Osteoblast (primary cell): ENCODE data around the gene MCTP2. TPM values are rescaled to one million over a fixed set of nuclear protein-coding genes. Genes with fewer than 3 reads are reported as not detected.

Source experiments
- DNase-seq: peaks from one replicate; pipeline ENCODE4 v3.0.0; 2011; ENCODE audit warnings: low spot score, mixed read lengths; ENCODE audit not compliant: insufficient read length; ENCODE audit errors: missing footprints
- H2AFZ ChIP-seq: 2 replicates; pipeline ENCODE4 v1.6.0; 2011; ENCODE audit warnings: mild to moderate bottlenecking, low read length
- H3K27ac ChIP-seq: 2 replicates; pipeline ENCODE4 v1.5.1; 2011; ENCODE audit warnings: mild to moderate bottlenecking, low read depth, low read length, moderate library complexity
- H3K27me3 ChIP-seq: 2 replicates; pipeline ENCODE4 v1.6.0; 2012; ENCODE audit warnings: mild to moderate bottlenecking, control low read depth, inconsistent platforms, low read length, moderate library complexity; ENCODE audit not compliant: insufficient read depth
- H3K36me3 ChIP-seq: 2 replicates; pipeline ENCODE4 v1.5.1; 2011; ENCODE audit warnings: mild to moderate bottlenecking, low read length, control low read depth, moderate library complexity; ENCODE audit not compliant: insufficient read depth
- H3K4me1 ChIP-seq: 2 replicates; pipeline ENCODE4 v1.5.1; 2011; ENCODE audit warnings: mild to moderate bottlenecking, low read length, control low read depth, moderate library complexity; ENCODE audit not compliant: insufficient read depth
- H3K4me2 ChIP-seq: 2 replicates; pipeline ENCODE4 v1.6.0; 2011; ENCODE audit warnings: mild to moderate bottlenecking, low read length; ENCODE audit not compliant: insufficient read depth
- H3K4me3 ChIP-seq: fragments of 200-600 bp; sonication (generic); 3 replicates; pipeline ENCODE4 v1.5.1; 2012; ENCODE audit warnings: mild to moderate bottlenecking, low read length, inconsistent platforms; ENCODE audit not compliant: insufficient read depth
- H3K79me2 ChIP-seq: 2 replicates; pipeline ENCODE4 v1.6.0; 2012; ENCODE audit warnings: mild to moderate bottlenecking, low read length, control low read depth, inconsistent platforms; ENCODE audit not compliant: insufficient read depth
- H3K9me3 ChIP-seq: 2 replicates; pipeline ENCODE4 v1.5.1; 2011; ENCODE audit warnings: low read depth, low read length, control low read depth
- H4K20me1 ChIP-seq: 2 replicates; pipeline ENCODE4 v1.6.0; 2012; ENCODE audit warnings: mild to moderate bottlenecking, low read length, control low read depth; ENCODE audit not compliant: insufficient read depth
- CTCF ChIP-seq: IDR thresholded peaks from 2 replicates; pipeline ENCODE4 v1.5.1; 2011; ENCODE audit warnings: mild to moderate bottlenecking, low read depth, low read length, moderate library complexity; ENCODE audit errors: extremely low read depth
- total RNA-seq: library from RNA; depleted of rRNA; stranded (reverse); fragments of >200 nt; gene quantifications from 2 replicates; pipeline ENCODE4 v1.2.3, GENCODE V29; 2012

MCTP2 gene
- total RNA-seq, 1 donor, result 16.3 TPM

- no peak for DNase-seq
- H3K27me3 ChIP-seq, result no peaks in the 10 kb centered on the region
- H3K4me2 ChIP-seq, result no peak overlapping the region
- no peak overlapping the region for H2AFZ ChIP-seq
- H3K4me3 ChIP-seq, result no peak overlapping the region
- no peaks in the 10 kb centered on the region for H3K4me1 ChIP-seq
- TF ChIP-seq CTCF, result no peak
- H3K36me3 ChIP-seq, result no peaks in the 10 kb centered on the region
- peaks cover 6% of the 10 kb centered on the region for H3K9me3 ChIP-seq
- H4K20me1 ChIP-seq, result no peaks in the 10 kb centered on the region
- H3K79me2 ChIP-seq, result no peaks in the 10 kb centered on the region
- no peak overlapping the region for H3K27ac ChIP-seq
These were observed 211.8 kb downstream of the MCTP2 start for GRCh38 chr15:94443186-94443585.

GRCh38 chr15:94445566-94446160 is 214.3 kb downstream of the MCTP2 start:
- no peak overlapping the region for H3K4me2 ChIP-seq
- H3K9me3 ChIP-seq, result peaks cover 6% of the 10 kb centered on the region
- no peak for DNase-seq
- H4K20me1 ChIP-seq, result no peaks in the 10 kb centered on the region
- TF ChIP-seq CTCF, result no peak
- no peak overlapping the region for H2AFZ ChIP-seq
- H3K36me3 ChIP-seq, result no peaks in the 10 kb centered on the region
- H3K79me2 ChIP-seq, result no peaks in the 10 kb centered on the region
- H3K27ac ChIP-seq, result no peak overlapping the region
- no peaks in the 10 kb centered on the region for H3K4me1 ChIP-seq
- H3K27me3 ChIP-seq, result no peaks in the 10 kb centered on the region
- H3K4me3 ChIP-seq, result no peak overlapping the region

GRCh38 chr15:94446441-94446840 is 215.1 kb downstream of the MCTP2 start:
- no peak overlapping the region for H3K4me2 ChIP-seq
- H4K20me1 ChIP-seq, result no peaks in the 10 kb centered on the region
- no peak overlapping the region for H3K27ac ChIP-seq
- H3K36me3 ChIP-seq, result no peaks in the 10 kb centered on the region
- no peaks in the 10 kb centered on the region for H3K79me2 ChIP-seq
- no peak overlapping the region for H2AFZ ChIP-seq
- H3K4me3 ChIP-seq, result no peak overlapping the region
- no peak for TF ChIP-seq CTCF
- no peaks in the 10 kb centered on the region for H3K27me3 ChIP-seq
- peaks cover 6% of the 10 kb centered on the region for H3K9me3 ChIP-seq
- no peaks in the 10 kb centered on the region for H3K4me1 ChIP-seq
- DNase-seq, result no peak

- TF ChIP-seq CTCF, result no peak
These were observed 220.1 kb downstream of the MCTP2 start for GRCh38 chr15:94451466-94451865.

More at GRCh38 chr15:94451466-94451865, 220.1 kb downstream of the MCTP2 start:
- no peaks in the 10 kb centered on the region for H3K79me2 ChIP-seq
- no peaks in the 10 kb centered on the region for H3K27me3 ChIP-seq
- H3K4me1 ChIP-seq, result no peaks in the 10 kb centered on the region
- no peak overlapping the region for H3K27ac ChIP-seq
- H3K4me2 ChIP-seq, result no peak overlapping the region
- no peaks in the 10 kb centered on the region for H4K20me1 ChIP-seq
- no peak overlapping the region for H2AFZ ChIP-seq
- H3K9me3 ChIP-seq, result peaks cover 3% of the 10 kb centered on the region
- DNase-seq, result no peak
- H3K4me3 ChIP-seq, result no peak overlapping the region
- no peaks in the 10 kb centered on the region for H3K36me3 ChIP-seq
